Stimulated activated CD4-positive, alpha-beta T cell treated with anti-CD3 and anti-CD28 coated beads, Interleukin-15, amount 100 ng/mL, for 48 hours (primary cell): ENCODE measurements around the gene GRK7.
"Not testable (repeated sequence)": the region's sequence is repeated elsewhere in the genome, so short reads cannot be mapped to it uniquely, and the experiment has no call there.

Experiments used
- DNase-seq, 2 donors: peaks; one replicate each; pipeline ENCODE4 v3.0.0-alpha.2; 2020; ENCODE audit warnings: low read depth in 2 of 2

GRK7 gene

GRCh38 chr3:141795276-141795675 is 32.1 kb downstream of the GRK7 start:
- DNase-seq, result peak in 1 of 2 donors; percentile 26

GRCh38 chr3:141795741-141796080 is 32.5 kb downstream of the GRK7 start:
- DNase-seq, result no peak

- peak; percentile 67 to 70 for DNase-seq
These were observed 33.1 kb downstream of the GRK7 start for GRCh38 chr3:141796081-141796888.

- DNase-seq, result peak in 1 of 2 donors; percentile 9
These were observed 33.9 kb downstream of the GRK7 start for GRCh38 chr3:141796889-141797781.

- no peak for DNase-seq
These were observed 34.7 kb downstream of the GRK7 start for GRCh38 chr3:141797819-141798447.

- DNase-seq, result no peak
These were observed 35.2 kb downstream of the GRK7 start for GRCh38 chr3:141798448-141798845.

- DNase-seq, result no peak
These were observed 39.3 kb downstream of the GRK7 start for GRCh38 chr3:141802316-141803077.

- DNase-seq, result not testable (repeated sequence)
These were observed 40.3 kb downstream of the GRK7 start for GRCh38 chr3:141803538-141803937.

GRCh38 chr3:141804447-141804777 is 41.2 kb downstream of the GRK7 start:
- DNase-seq, result no peak

- DNase-seq, result no peak
These were observed 41.8 kb downstream of the GRK7 start for GRCh38 chr3:141804778-141805639.

GRCh38 chr3:141807277-141808033 is 44.2 kb downstream of the GRK7 start:
- DNase-seq, result no peak

- no peak for DNase-seq
These were observed 45.4 kb downstream of the GRK7 start for GRCh38 chr3:141808586-141808985.

- no peak for DNase-seq
These were observed 47.0 kb downstream of the GRK7 start for GRCh38 chr3:141810161-141810560.

- DNase-seq, result no peak
These were observed 48.1 kb downstream of the GRK7 start for GRCh38 chr3:141811348-141811747.

GRCh38 chr3:141812084-141812483 is 48.9 kb downstream of the GRK7 start:
- no peak for DNase-seq

GRCh38 chr3:141812586-141812985 is 49.4 kb downstream of the GRK7 start:
- no peak for DNase-seq
